Epithelial cell of prostate (primary cell): ENCODE measurements around the gene ZHX3.
"Not testable (repeated sequence)": the region's sequence is repeated elsewhere in the genome, so short reads cannot be mapped to it uniquely, and the experiment has no call there.

Experiments used
- DNase-seq: peaks from one replicate; pipeline ENCODE4 v3.0.0-alpha.2; 2011; ENCODE audit warnings: low read depth, low spot score
- H3K27ac ChIP-seq: fragments of 450-650 bp; 2 replicates; pipeline ENCODE4 v1.5.1; 2017; ENCODE audit warnings: mild to moderate bottlenecking

Gene ZHX3

GRCh38 chr20:41334443-41335421 lies 17.2 kb upstream of the ZHX3 start:
- no peak for DNase-seq

GRCh38 chr20:41334036-41334435 lies 16.5 kb upstream of the ZHX3 start:
- DNase-seq: no peak
- H3K27ac ChIP-seq: no peak overlapping the region

More at GRCh38 chr20:41334443-41335421, 17.2 kb upstream of the ZHX3 start:
- H3K27ac ChIP-seq: no peak overlapping the region

GRCh38 chr20:41331731-41332130 lies 14.2 kb upstream of the ZHX3 start:
- DNase-seq: no peak
- H3K27ac ChIP-seq: no peak overlapping the region

- DNase-seq: no peak
- H3K27ac ChIP-seq: peak overlapping the region; percentile 77
These were observed 13.4 kb upstream of the ZHX3 start for GRCh38 chr20:41330941-41331340.

GRCh38 chr20:41330343-41330720 lies 12.8 kb upstream of the ZHX3 start:
- no peak for DNase-seq
- peak overlapping the region; percentile 77 for H3K27ac ChIP-seq

- peak overlapping the region; percentile 77 for H3K27ac ChIP-seq
- peak; percentile 77 for DNase-seq
These were observed 12.2 kb upstream of the ZHX3 start for GRCh38 chr20:41329435-41330342.

- H3K27ac ChIP-seq: no peak overlapping the region
- no peak for DNase-seq
These were observed 9.6 kb upstream of the ZHX3 start for GRCh38 chr20:41327178-41327577.

- peak overlapping the region; percentile 74 for H3K27ac ChIP-seq
These were observed 3.4 kb upstream of the ZHX3 start for GRCh38 chr20:41320976-41321375.

GRCh38 chr20:41320441-41320840 lies 2.9 kb upstream of the ZHX3 start:
- no peak overlapping the region for H3K27ac ChIP-seq
- DNase-seq: no peak

More at GRCh38 chr20:41320976-41321375, 3.4 kb upstream of the ZHX3 start:
- DNase-seq: no peak

GRCh38 chr20:41318271-41318649 lies 729 bp upstream of the ZHX3 start:
- no peak for DNase-seq
- H3K27ac ChIP-seq: peak overlapping the region; percentile 88

- DNase-seq: no peak
- peak overlapping the region; percentile 88 for H3K27ac ChIP-seq
These were observed 657 bp downstream of the ZHX3 start for GRCh38 chr20:41316602-41317545.

- DNase-seq: no peak
- H3K27ac ChIP-seq: peak overlapping the region; percentile 88
These were observed 1.5 kb downstream of the ZHX3 start for GRCh38 chr20:41316051-41316450.

- DNase-seq: no peak
- H3K27ac ChIP-seq: no peak overlapping the region
These were observed 3.1 kb downstream of the ZHX3 start for GRCh38 chr20:41314386-41314785.

- not testable (repeated sequence) for H3K27ac ChIP-seq, DNase-seq
These were observed 5.5 kb downstream of the ZHX3 start for GRCh38 chr20:41312009-41312408.

GRCh38 chr20:41309817-41310216 lies 7.7 kb downstream of the ZHX3 start:
- no peak for DNase-seq
- no peak overlapping the region for H3K27ac ChIP-seq

GRCh38 chr20:41308726-41309413 lies 8.7 kb downstream of the ZHX3 start:
- no peak overlapping the region for H3K27ac ChIP-seq
- no peak for DNase-seq

GRCh38 chr20:41308290-41308711 lies 9.2 kb downstream of the ZHX3 start:
- H3K27ac ChIP-seq: no peak overlapping the region
- no peak for DNase-seq

- no peak for DNase-seq
- H3K27ac ChIP-seq: no peak overlapping the region
These were observed 10.5 kb downstream of the ZHX3 start for GRCh38 chr20:41307021-41307420.

- DNase-seq: no peak
- no peak overlapping the region for H3K27ac ChIP-seq
These were observed 11.3 kb downstream of the ZHX3 start for GRCh38 chr20:41306061-41306727.
